Measurements from ENCODE around the gene RNF169. TPM values are rescaled to one million over a fixed set of nuclear protein-coding genes. Genes with fewer than 3 reads are reported as not detected.

The RNF169 gene
- total RNA-seq, 1 experiment from 2014 or later = 13.0 TPM

DNA sequence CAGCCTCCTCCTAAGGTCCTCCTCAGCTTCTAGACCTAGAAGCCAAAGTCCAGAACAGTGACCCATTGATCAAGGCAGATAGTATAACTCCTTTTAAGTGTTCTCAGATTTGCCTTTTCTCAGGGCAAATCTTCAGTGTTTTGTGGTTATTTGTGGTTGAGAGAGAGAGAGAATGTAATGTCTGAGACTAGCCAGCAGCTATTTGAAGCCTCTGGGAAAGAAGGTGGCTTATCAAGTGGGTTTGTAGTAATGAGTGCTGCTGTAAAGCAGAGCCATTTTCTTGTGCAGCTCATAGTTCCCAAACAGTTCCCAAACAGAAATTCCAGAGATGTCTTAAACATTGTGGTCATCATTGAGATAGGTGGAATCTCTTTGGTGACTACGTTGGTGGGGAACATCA is 89.5 kb downstream of the RNF169 start:
- Histone ChIP-seq H3K4ac (ENCODE audit: low read depth, low read length) (no peak overlapping the region), H2BK5ac (ENCODE audit: insufficient read length, low read length) (no peak overlapping the region), H2BK120ac (ENCODE audit: low read depth, low read length, poor library complexity, severe bottlenecking) (no peak overlapping the region), H2BK20ac (ENCODE audit: low read depth, low read length, poor library complexity, severe bottlenecking) (no peak overlapping the region), H3K23ac (ENCODE audit: insufficient read length, low read depth, low read length) (no peak overlapping the region), H4K8ac (replicated peaks; ENCODE audit: insufficient read length, low read depth, low read length) (no peak overlapping the region), H3K18ac (ENCODE audit: insufficient read length, low read depth, low read length) (no peak overlapping the region), H3K27me3 (ENCODE audit: insufficient read depth, low read length) (no peaks in the 10 kb centered on the region), H4K5ac (ENCODE audit: insufficient read length, low read depth, low read length) (no peak overlapping the region), H2AFZ (ENCODE audit: low read length) (no peak overlapping the region), H2BK12ac (ENCODE audit: insufficient read length, low read depth, low read length) (no peak overlapping the region), H3K79me2 (ENCODE audit: insufficient read depth, low read length) (no peaks in the 10 kb centered on the region), H3K27ac (ENCODE audit: insufficient read length, low read depth, low read length) (no peak overlapping the region), H2BK15ac (ENCODE audit: low read depth, low read length) (no peak overlapping the region), H3T11ph (ENCODE audit: low read length) (no peak overlapping the region), H3K9ac (ENCODE audit: extremely low read depth, insufficient read length, low read length) (no peak overlapping the region), H2AK5ac (ENCODE audit: insufficient read length, low read length) (no peak overlapping the region), H3K79me1 (ENCODE audit: insufficient read depth, low read depth, low read length, poor library complexity, severe bottlenecking) (no peaks in the 10 kb centered on the region), H4K91ac (ENCODE audit: insufficient read length, low read depth, low read length) (no peak overlapping the region), H3K23me2 (ENCODE audit: insufficient read length, low read depth, low read length, poor library complexity, severe bottlenecking) (no peaks in the 10 kb centered on the region), H4K20me1 (ENCODE audit: control insufficient read depth, insufficient read depth, insufficient read length) (no peaks in the 10 kb centered on the region), H3K56ac (ENCODE audit: insufficient read length, low read depth, low read length) (no peak overlapping the region), H3K9me3 (ENCODE audit: control insufficient read depth, low read depth, low read length) (no peaks in the 10 kb centered on the region), H3K4me2 (ENCODE audit: insufficient read depth, insufficient read length, low read length) (no peak overlapping the region), H3K4me1 (ENCODE audit: insufficient read depth, low read length) (no peaks in the 10 kb centered on the region), H3K14ac (ENCODE audit: insufficient read depth, low read length) (no peak overlapping the region)
- TF ChIP-seq, protein P1, sequence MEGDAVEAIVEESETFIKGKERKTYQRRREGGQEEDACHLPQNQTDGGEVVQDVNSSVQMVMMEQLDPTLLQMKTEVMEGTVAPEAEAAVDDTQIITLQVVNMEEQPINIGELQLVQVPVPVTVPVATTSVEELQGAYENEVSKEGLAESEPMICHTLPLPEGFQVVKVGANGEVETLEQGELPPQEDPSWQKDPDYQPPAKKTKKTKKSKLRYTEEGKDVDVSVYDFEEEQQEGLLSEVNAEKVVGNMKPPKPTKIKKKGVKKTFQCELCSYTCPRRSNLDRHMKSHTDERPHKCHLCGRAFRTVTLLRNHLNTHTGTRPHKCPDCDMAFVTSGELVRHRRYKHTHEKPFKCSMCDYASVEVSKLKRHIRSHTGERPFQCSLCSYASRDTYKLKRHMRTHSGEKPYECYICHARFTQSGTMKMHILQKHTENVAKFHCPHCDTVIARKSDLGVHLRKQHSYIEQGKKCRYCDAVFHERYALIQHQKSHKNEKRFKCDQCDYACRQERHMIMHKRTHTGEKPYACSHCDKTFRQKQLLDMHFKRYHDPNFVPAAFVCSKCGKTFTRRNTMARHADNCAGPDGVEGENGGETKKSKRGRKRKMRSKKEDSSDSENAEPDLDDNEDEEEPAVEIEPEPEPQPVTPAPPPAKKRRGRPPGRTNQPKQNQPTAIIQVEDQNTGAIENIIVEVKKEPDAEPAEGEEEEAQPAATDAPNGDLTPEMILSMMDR (conservative IDR thresholded peaks at IDR 0.05) = no peak
- H3K4me3 Mint-ChIP-seq = no peak overlapping the region
- no peaks in the 10 kb centered on the region for H3K9me3 Mint-ChIP-seq
- H3K4me1 Mint-ChIP-seq = peaks cover 6 to 11% of the 10 kb centered on the region in 2 experiments; a peak in 3 of 4 replicates
- DNase-seq = no peak
- no CpG with 5 or more reads among the region's 1 CpG for WGBS (ENCODE audit: extremely low coverage, insufficient read length, low lambda C conversion rate)
- H3K36me3 Mint-ChIP-seq (ENCODE audit: insufficient read depth in 1 of 3, low read depth in 3 of 3) = peaks cover 15 to 24% (median 22%) of the 10 kb centered on the region in 3 experiments; a peak in 6 of 7 replicates
- no peaks in the 10 kb centered on the region for H3K27me3 Mint-ChIP-seq (ENCODE audit: low read depth)
- H3K27ac Mint-ChIP-seq = no peak overlapping the region; a peak in 1 of 7 replicates

Data from H9 (cell line).